Vagina (tissue), 2 donors: ENCODE results near the gene DNTTIP2. TPM values are rescaled to one million over a fixed set of nuclear protein-coding genes. Genes with fewer than 3 reads are reported as not detected.

ENCODE experiments used
- DNase-seq, 2 donors: peaks; one replicate each; pipeline ENCODE4 v3.0.0-alpha.2; 2017; ENCODE audit errors: extremely low spot score in 2 of 2
- H3K27ac ChIP-seq: fragments of 200-600 bp; sonication (generic); one replicate; pipeline ENCODE4 v1.5.1; 2019
- H3K27me3 ChIP-seq: fragments of 200-600 bp; sonication (generic); one replicate; pipeline ENCODE4 v1.5.1; 2019
- H3K36me3 ChIP-seq, 2 donors: fragments of 200-600 bp; sonication (generic); one replicate each; pipeline ENCODE4 v1.5.1; 2017 to 2019
- H3K4me1 ChIP-seq: fragments of 200-600 bp; sonication (generic); one replicate; pipeline ENCODE4 v1.5.1; 2019
- H3K4me3 ChIP-seq, 2 donors: fragments of 200-600 bp; sonication (generic); 1 replicate in 1 of 2; 2 replicates in 1 of 2; pipeline ENCODE4 v1.5.1; 2016 to 2019
- H3K9me3 ChIP-seq: fragments of 200-600 bp; sonication (generic); one replicate; pipeline ENCODE4 v1.5.1; 2019
- CTCF ChIP-seq, 3 experiments: fragments of 450-650 bp in 2 of 3; fragments of 200-600 bp in 1 of 3; sonication (generic) in 1 of 3; IDR thresholded peaks; one replicate each; pipeline ENCODE4 v1.5.1; 2017 to 2019; ENCODE audit warnings: antibody characterized with exemption in 3 of 3, mild to moderate bottlenecking in 2 of 3, moderate library complexity in 2 of 3
- POLR2A ChIP-seq, 2 donors: fragments of 450-650 bp; IDR thresholded peaks; one replicate each; pipeline ENCODE4 v1.6.1; 2017; ENCODE audit warnings: antibody characterized with exemption in 2 of 2, mild to moderate bottlenecking in 2 of 2, moderate library complexity in 2 of 2
- POLR2AphosphoS5 ChIP-seq, 2 donors: sonication (generic); formaldehyde crosslinking; IDR thresholded peaks; one replicate each; pipeline ENCODE4 v1.9.0; 2017; ENCODE audit warnings: antibody characterized with exemption in 2 of 2, mild to moderate bottlenecking in 2 of 2, low read depth in 1 of 2; ENCODE audit not compliant: insufficient read depth in 1 of 2
- intact Hi-C: fragments of 100-400 bp; cut with DNase I; formaldehyde crosslinking; loops from one replicate; pipeline ENCODE4 v1.15.1; 2023
- total RNA-seq: library from RNA; depleted of rRNA; stranded (reverse); fragments of >200 nt; gene quantifications from one replicate; pipeline ENCODE4 v1.2.3, GENCODE V29; 2016

Gene DNTTIP2
- total RNA-seq, 1 donor from 2014 or later: 23.6 TPM

- Histone ChIP-seq H3K9me3 (no peaks in the 10 kb centered on the region), H3K36me3 (no peaks in the 10 kb centered on the region), H3K27me3 (no peaks in the 10 kb centered on the region), H3K27ac (peak overlapping the region; percentile 80), H3K4me3 (no peak overlapping the region), H3K4me1 (peaks cover 14% of the 10 kb centered on the region)
- DNase-seq: no peak
- intact Hi-C loops: no loop called here
- no peak for TF ChIP-seq CTCF (IDR thresholded peaks at IDR 0.05)
- no peak for TF ChIP-seq POLR2AphosphoS5 (IDR thresholded peaks at IDR 0.05; ENCODE audit: insufficient read depth in 1 of 2, low read depth in 1 of 2)
- TF ChIP-seq POLR2A (IDR thresholded peaks at IDR 0.05): no peak
Observed at GRCh38 chr1:93910305-93910704, 31.3 kb upstream of the DNTTIP2 start.

DNA sequence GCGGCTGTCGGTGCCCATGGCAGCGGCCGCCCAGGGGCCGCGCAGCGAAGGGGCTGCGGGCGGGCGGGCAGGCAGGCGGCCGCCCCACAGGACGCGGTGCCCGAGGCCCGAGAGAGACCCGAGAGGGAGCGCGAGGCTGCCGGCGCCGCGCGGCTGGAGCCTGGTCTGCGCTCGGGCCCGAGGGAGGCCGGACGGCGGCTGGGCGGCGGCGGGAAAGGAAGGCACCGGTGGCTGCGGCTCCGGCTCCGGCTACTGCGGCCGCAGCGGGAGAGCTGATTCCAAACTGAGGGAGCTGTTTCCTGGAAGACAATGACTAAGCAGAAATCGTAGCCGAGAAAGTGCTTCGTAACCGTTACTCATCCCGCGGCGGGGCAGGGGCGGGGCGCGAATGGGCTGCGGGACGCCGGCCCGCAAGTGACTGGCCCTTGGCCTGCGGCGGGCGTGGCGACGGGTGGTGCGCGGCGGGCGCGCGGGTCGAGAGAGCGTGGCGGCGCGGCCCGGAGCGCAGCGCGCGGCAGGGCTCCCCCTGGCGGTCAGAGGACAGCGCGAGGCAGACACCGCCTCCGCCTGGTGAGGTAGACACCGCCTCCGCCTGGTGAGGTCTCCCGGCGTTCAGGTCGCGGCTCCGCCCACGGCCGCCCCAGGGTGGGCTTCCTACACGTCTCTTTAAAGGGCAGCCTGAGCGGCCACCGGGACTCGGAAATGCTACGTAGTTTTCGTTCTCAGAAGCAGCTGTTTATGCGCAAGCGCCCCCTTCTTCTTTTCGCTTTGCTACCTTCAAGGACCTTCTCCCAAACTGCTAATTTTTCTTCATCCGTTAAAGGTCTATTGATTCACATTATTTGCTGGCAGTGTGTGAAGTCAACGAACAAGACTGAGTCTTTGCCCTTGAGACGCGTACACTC, 30.4 kb upstream of the DNTTIP2 start, which contains the start of gene GCLM:
GCLM (minus strand) TSS at position 285 of the 905 bp plus-strand sequence; CDS start at position 18, 267 bp downstream.
- DNase-seq: peak in 1 of 2 donors; percentile 92
- Histone ChIP-seq H3K27me3 (no peaks in the 10 kb centered on the region), H3K4me1 (peaks cover 20% of the 10 kb centered on the region), H3K36me3 (no peaks in the 10 kb centered on the region), H3K4me3 (peak within 1 kb of the TSS; percentile 88 to 96), H3K27ac (peak within 1 kb of the TSS; percentile 80), H3K9me3 (no peaks in the 10 kb centered on the region)
- intact Hi-C loops: no loop called here
- TF ChIP-seq POLR2A (IDR thresholded peaks at IDR 0.05): peak in 1 of 2 donors; percentile 25
- peak; percentile 44 to 82 (median 53) for TF ChIP-seq CTCF (IDR thresholded peaks at IDR 0.05)
- TF ChIP-seq POLR2AphosphoS5 (IDR thresholded peaks at IDR 0.05; ENCODE audit: insufficient read depth in 1 of 2, low read depth in 1 of 2): peak in 1 of 2 donors; percentile 57

DNA sequence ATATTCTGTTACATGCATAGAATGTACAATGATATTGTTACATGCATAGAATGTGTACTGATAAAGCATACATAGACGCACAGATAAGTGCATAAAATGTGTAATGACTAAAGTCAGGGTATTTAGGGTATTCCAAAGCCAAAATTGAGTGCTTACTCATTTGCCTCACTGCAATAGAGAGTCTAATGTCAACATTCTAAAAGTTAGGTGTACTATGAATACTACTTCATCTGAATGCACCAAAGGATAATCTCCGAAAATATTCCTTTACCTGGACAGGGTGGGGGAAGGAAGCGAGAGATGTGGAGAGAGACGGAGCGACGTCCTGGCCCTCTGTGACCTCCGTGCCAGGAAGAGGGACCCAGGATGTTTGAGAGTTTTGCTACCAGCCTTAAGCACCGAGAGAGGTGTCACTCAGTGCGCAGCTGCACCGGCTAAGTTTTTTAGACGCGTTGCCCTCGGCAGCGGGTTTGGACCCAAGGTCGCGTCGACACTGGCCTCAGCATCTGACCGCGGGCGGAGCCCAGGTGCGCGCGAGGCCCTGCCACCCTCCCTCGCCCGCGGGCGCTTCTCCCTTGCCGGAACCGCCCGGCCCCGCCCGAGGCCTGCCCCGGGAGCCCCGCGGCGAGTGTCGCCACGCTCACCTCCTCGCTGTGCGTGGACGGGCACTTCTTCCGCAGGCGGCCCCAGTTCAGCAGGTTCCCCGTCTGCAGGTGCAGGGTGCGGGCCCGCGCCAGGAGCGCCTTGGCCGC, 29.6 kb upstream of the DNTTIP2 start:
- TF ChIP-seq POLR2AphosphoS5 (IDR thresholded peaks at IDR 0.05; ENCODE audit: insufficient read depth in 1 of 2, low read depth in 1 of 2) (no peak), CTCF (IDR thresholded peaks at IDR 0.05) (no peak), POLR2A (IDR thresholded peaks at IDR 0.05) (no peak)
- Histone ChIP-seq H3K27me3 (no peaks in the 10 kb centered on the region), H3K36me3 (no peaks in the 10 kb centered on the region), H3K27ac (peak overlapping the region; percentile 80), H3K4me1 (peaks cover 20% of the 10 kb centered on the region), H3K9me3 (no peaks in the 10 kb centered on the region), H3K4me3 (peak overlapping the region; percentile 88 to 96)
- DNase-seq: no peak
- intact Hi-C loops: no loop called here

DNA sequence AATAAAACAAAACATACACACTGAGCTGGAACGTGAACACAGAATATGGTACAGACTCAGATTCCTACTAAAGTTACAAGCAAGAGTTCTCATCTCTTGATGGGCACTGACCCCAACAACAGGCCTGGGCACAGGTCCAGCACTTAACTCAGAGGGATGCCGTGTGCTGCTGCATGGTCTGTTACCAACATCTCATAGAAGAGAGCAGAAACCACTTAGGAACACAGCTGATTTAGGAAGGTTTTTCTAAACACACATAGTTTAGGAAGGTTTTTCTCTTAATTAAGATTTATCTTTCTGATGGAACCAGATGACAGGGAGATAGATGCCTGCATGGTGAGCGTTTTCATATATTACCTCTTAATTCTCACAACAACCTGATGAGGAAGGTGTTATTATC, 28.7 kb upstream of the DNTTIP2 start:
- DNase-seq: no peak
- intact Hi-C loops: no loop called here
- Histone ChIP-seq H3K27ac (no peak overlapping the region), H3K27me3 (no peaks in the 10 kb centered on the region), H3K4me1 (peaks cover 20% of the 10 kb centered on the region), H3K36me3 (no peaks in the 10 kb centered on the region), H3K9me3 (no peaks in the 10 kb centered on the region), H3K4me3 (peak overlapping the region in 1 of 2 donors; percentile 88)
- no peak for TF ChIP-seq POLR2A (IDR thresholded peaks at IDR 0.05)
- TF ChIP-seq CTCF (IDR thresholded peaks at IDR 0.05): no peak
- no peak for TF ChIP-seq POLR2AphosphoS5 (IDR thresholded peaks at IDR 0.05; ENCODE audit: insufficient read depth in 1 of 2, low read depth in 1 of 2)
